Body of pancreas (tissue), 4 donors: Measurements from ENCODE around the gene KRTAP4-3.

Source experiments
- CTCF ChIP-seq, 7 experiments: fragments of 450-650 bp in 4 of 7; fragments of 200-600 bp in 3 of 7; sonication (generic) in 3 of 7; IDR thresholded peaks; one replicate each; pipeline ENCODE4 v1.5.1; 2016 to 2019; ENCODE audit warnings: antibody characterized with exemption in 7 of 7
- POLR2A ChIP-seq, 3 donors: fragments of 450-650 bp; IDR thresholded peaks; one replicate each; pipeline ENCODE4 v1.6.1; 2016; ENCODE audit warnings: antibody characterized with exemption in 3 of 3, mild to moderate bottlenecking in 2 of 3

GRCh38 chr17:41167561-41167960, 460 bp downstream of the KRTAP4-3 start:
- TF ChIP-seq CTCF (IDR thresholded peaks at IDR 0.05) (no peak), POLR2A (IDR thresholded peaks at IDR 0.05) (no peak)
